SK-N-SH (cell line): Measurements from ENCODE around the gene RABL6. TPM values are rescaled to one million over a fixed set of nuclear protein-coding genes. Genes with fewer than 3 reads are reported as not detected.
A peak's percentile ranks its signal among the peaks of the same experiment; 100 is the strongest.

Experiments used
- CTCF ChIA-PET: fragments of 300-600, 350-600 bp; formaldehyde crosslinking; extraction: SDS; loops from one replicate; lab custom pipeline; 2021; lab: Yijun Ruan, JAX
- POLR2A ChIA-PET: fragments of 350-600 bp; sonication (Branson Sonifier 250); formaldehyde crosslinking; extraction: SDS; loops from one replicate; lab custom pipeline; 2020; ENCODE audit warnings: antibody characterized with exemption, inconsistent platforms; lab: Yijun Ruan, JAX
- DNase-seq: peaks from one replicate; pipeline ENCODE4 v3.0.0; 2012
- H2AFZ ChIP-seq: fragments of 200-600 bp; sonication (generic); 2 replicates; pipeline ENCODE4 v1.8.1; 2016; ENCODE audit warnings: antibody characterized with exemption, mild to moderate bottlenecking, low read depth
- H3F3A ChIP-seq: fragments of 200-600 bp; sonication (generic); replicated peaks from 2 replicates; pipeline ENCODE3; 2016; ENCODE audit warnings: antibody characterized with exemption, mild to moderate bottlenecking; ENCODE audit not compliant: insufficient read depth
- H3K27ac ChIP-seq, 2 experiments: fragments of 200-500 bp in 1 of 2; fragments of 200-600 bp in 1 of 2; sonication (Bioruptor generic) in 1 of 2; sonication (generic), shearing (Covaris generic) in 1 of 2; 2 replicates each; pipeline versions ENCODE4 v1.5.1 to v1.6.1; 2014 to 2016; ENCODE audit warnings: low read depth in 2 of 2, inconsistent platforms in 1 of 2, low read length in 1 of 2, mild to moderate bottlenecking in 1 of 2, mixed read lengths in 1 of 2
- H3K27me3 ChIP-seq: fragments of 200-600 bp; sonication (generic), shearing (Covaris generic); 2 replicates; pipeline ENCODE4 v1.6.1; 2016; ENCODE audit warnings: mixed run types; ENCODE audit not compliant: insufficient read depth
- H3K36me3 ChIP-seq, 2 experiments: fragments of 200-500 bp in 1 of 2; fragments of 200-600 bp in 1 of 2; sonication (Bioruptor generic) in 1 of 2; sonication (generic) in 1 of 2; replicated peaks in 1 of 2; 2 replicates each; pipeline versions ENCODE3 to v1.5.1; 2014 to 2016; ENCODE audit warnings: low read length in 1 of 2, mild to moderate bottlenecking in 1 of 2; ENCODE audit not compliant: insufficient read depth in 2 of 2, control insufficient read depth in 1 of 2
- H3K4me1 ChIP-seq, 2 experiments: fragments of 200-500 bp in 1 of 2; fragments of 200-600 bp in 1 of 2; sonication (Bioruptor generic) in 1 of 2; sonication (generic), shearing (Covaris generic) in 1 of 2; 2 replicates each; pipeline versions ENCODE4 v1.5.1 to v1.6.1; 2014 to 2016; ENCODE audit warnings: low read depth in 1 of 2, low read length in 1 of 2, mixed run types in 1 of 2; ENCODE audit not compliant: insufficient read depth in 2 of 2, control insufficient read depth in 1 of 2
- H3K4me2 ChIP-seq: fragments of 200-600 bp; sonication (generic), shearing (Covaris generic); 2 replicates; pipeline ENCODE4 v1.6.1; 2017; ENCODE audit warnings: mixed run types
- H3K4me3 ChIP-seq, 2 experiments: fragments of 200-500 bp in 1 of 2; fragments of 200-600 bp in 1 of 2; sonication (Bioruptor generic) in 1 of 2; sonication (generic), shearing (Covaris generic) in 1 of 2; 2 replicates each; pipeline versions ENCODE4 v1.5.1 to v1.8.1; 2014 to 2016; ENCODE audit warnings: low read depth in 2 of 2, inconsistent platforms in 1 of 2, low read length in 1 of 2, mild to moderate bottlenecking in 1 of 2, mixed read lengths in 1 of 2, moderate library complexity in 1 of 2
- H3K79me2 ChIP-seq: fragments of 200-600 bp; sonication (generic); 2 replicates; pipeline ENCODE4 v1.8.1; 2017; ENCODE audit warnings: mild to moderate bottlenecking; ENCODE audit not compliant: insufficient read depth
- H3K9ac ChIP-seq: fragments of 200-600 bp; sonication (generic); 2 replicates; pipeline ENCODE4 v1.6.1; 2017; ENCODE audit warnings: mixed run types
- H3K9me2 ChIP-seq: fragments of 200-600 bp; sonication (generic); 2 replicates; pipeline ENCODE4 v1.6.1; 2017; ENCODE audit warnings: mixed run types
- H3K9me3 ChIP-seq: fragments of 200-600 bp; sonication (generic); 2 replicates; pipeline ENCODE4 v1.6.1; 2017; ENCODE audit warnings: mixed run types, mild to moderate bottlenecking, moderate library complexity
- H4K20me1 ChIP-seq: fragments of 200-600 bp; sonication (generic); 2 replicates; pipeline ENCODE4 v1.6.1; 2017; ENCODE audit warnings: mild to moderate bottlenecking, mixed run types; ENCODE audit not compliant: insufficient read depth
- GABPA ChIP-seq: IDR thresholded peaks from 2 replicates; pipeline ENCODE4 v1.4.0; 2012; ENCODE audit warnings: low read depth, mild to moderate bottlenecking
- IRF3 ChIP-seq: fragments of 150-350 bp; IDR thresholded peaks from 2 replicates; pipeline ENCODE4 v1.6.1; 2016; ENCODE audit warnings: mild to moderate bottlenecking, low read depth, low read length
- MAX ChIP-seq: IDR thresholded peaks from 2 replicates; pipeline ENCODE4 v1.4.0; 2012; ENCODE audit warnings: low read depth
- MXI1 ChIP-seq: IDR thresholded peaks from 2 replicates; pipeline ENCODE4 v1.6.1; 2012; ENCODE audit warnings: mild to moderate bottlenecking, low read depth, low read length, improper control_type of control experiment
- NFIC ChIP-seq: IDR thresholded peaks from 2 replicates; pipeline ENCODE4 v1.4.0; 2012; ENCODE audit warnings: borderline replicate concordance
- PBX3 ChIP-seq: IDR thresholded peaks from 2 replicates; pipeline ENCODE4; 2012
- POLR2AphosphoS5 ChIP-seq: IDR thresholded peaks from 2 replicates; pipeline ENCODE4 v1.6.1; 2012; ENCODE audit warnings: low read depth, low read length
- RCOR1 ChIP-seq: fragments of 150-350 bp; IDR thresholded peaks from 2 replicates; pipeline ENCODE4 v1.6.1; 2017; ENCODE audit warnings: antibody characterized with exemption, low read length
- REST ChIP-seq: IDR thresholded peaks from 2 replicates; pipeline ENCODE4 v1.6.1; 2012; ENCODE audit warnings: mild to moderate bottlenecking, low read depth, low read length, moderate library complexity
- RFX5 ChIP-seq: IDR thresholded peaks from 2 replicates; pipeline ENCODE4 v1.6.1; 2012; ENCODE audit warnings: mild to moderate bottlenecking, improper control_type of control experiment, low read length
- ZBTB33 ChIP-seq: IDR thresholded peaks from 2 replicates; pipeline ENCODE4 v1.4.0; 2012; ENCODE audit warnings: low read depth, borderline replicate concordance
- WGBS: methylation state at CpG from one replicate; pipeline ENCODE4 v1.1.6; 2017; ENCODE audit warnings: low lambda C conversion rate; 5-methylcytosine and 5-hydroxymethylcytosine counted together
- polyA plus RNA-seq, 3 experiments: library from polyadenylated mRNA; depleted of rRNA; stranded (reverse); fragments of >200 nt; gene quantifications; 2 replicates each; pipeline ENCODE4 v1.2.3, GENCODE V29; 2012

Gene RABL6
- polyA plus RNA-seq, 1 of the 3 experiments (the other 2 are of a cell fraction) = 43.6 TPM

- Histone ChIP-seq H3K79me2 (peaks cover 11% of the 10 kb centered on the region), H3K4me1 (peaks cover 7 to 42% of the 10 kb centered on the region in 2 experiments), H3K27ac (no peak overlapping the region; a peak in 2 of 4 replicates), H3F3A (peaks cover 16% of the 10 kb centered on the region), H4K20me1 (peaks cover 5% of the 10 kb centered on the region; the same call in 1 of the 2 replicates), H3K36me3 (peaks cover 0 to 9% of the 10 kb centered on the region in 2 experiments), H3K9me2 (no peaks in the 10 kb centered on the region), H3K9me3 (no peaks in the 10 kb centered on the region), H3K27me3 (no peaks in the 10 kb centered on the region), H3K4me3 (peak overlapping the region; percentile 89 to 95), H2AFZ (no peak overlapping the region), H3K4me2 (peak overlapping the region; percentile 100)
- ChIA-PET CTCF (interaction anchor here (0.6 to 5.0 kb wide), 23 partner anchors 9 to 252 kb away, joined by 3 to 36 read pairs (median 4); partner anchors contain the start of genes AJM1, LCN15 and RABL6), POLR2A (interaction anchor here (0.6 kb wide), 1 partner anchor 74 kb away, joined by 3 read pairs; no protein-coding TSS in a partner anchor)
- 75% methylated on average over 11 of the region's 15 CpGs for WGBS
- TF ChIP-seq PBX3 (no peak), GABPA (no peak), ZBTB33 (no peak), NFIC (no peak), RCOR1 (no peak), RFX5 (no peak), MAX (no peak), POLR2AphosphoS5 (no peak), MXI1 (no peak), IRF3 (no peak), REST (no peak)
- TF ChIP-seq, all 33 proteins: peak for 0
- no peak for DNase-seq
- no peak overlapping the region for H3K9ac ChIP-seq
These were observed 15.2 kb upstream of the RABL6 start for GRCh38 chr9:136792321-136793085.
